ENCODE measurements around the gene UNC45B.

DNA sequence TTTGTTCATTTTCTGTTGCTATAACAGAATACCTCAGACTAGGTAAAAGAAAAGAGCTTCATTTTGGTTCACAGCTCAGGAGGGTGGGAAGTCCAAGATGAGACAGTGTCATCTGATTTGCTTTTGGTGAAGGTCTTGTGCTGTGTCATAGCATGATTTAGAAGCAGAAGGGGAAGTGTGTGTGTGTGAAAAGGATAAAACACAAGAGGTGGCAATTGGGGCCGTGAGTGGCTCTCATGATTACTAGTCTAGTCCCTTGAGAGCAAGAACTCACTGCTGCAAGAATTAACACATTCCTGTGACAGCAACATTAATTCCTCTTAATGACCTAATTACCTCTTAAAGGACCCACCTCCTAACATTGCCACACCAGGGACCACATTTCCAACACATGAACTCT is 38.2 kb downstream of the UNC45B start:
- TF ChIP-seq EZH2 (IDR thresholded peaks at IDR 0.05; ENCODE audit: insufficient read depth, poor library complexity, severe bottlenecking) (no peak), EZH2phosphoT487 (IDR thresholded peaks at IDR 0.05; ENCODE audit: insufficient read depth, low read depth) (no peak)

Data from GM23248 (cell line).